Hair follicle dermal papilla cell (primary cell): ENCODE results near the gene HOXD11. TPM values are rescaled to one million over a fixed set of nuclear protein-coding genes. Genes with fewer than 3 reads are reported as not detected.

Experiments used
- small RNA-seq: library from RNA; depleted of rRNA; stranded (forward); fragments of <200 nt; gene quantifications from one replicate; pipeline ENCODE3, GENCODE V24; 2012
- total RNA-seq: library from RNA; depleted of rRNA; stranded (reverse); fragments of >200 nt; gene quantifications from 2 replicates; pipeline ENCODE4 v1.2.3, GENCODE V29; 2012

Gene HOXD11
- not detected in 2 replicates for total RNA-seq

GRCh38 chr2:176106581-176107539 is at the start of gene HOXD11:
HOXD11 (plus strand) TSS chr2:176107280; CDS start chr2:176107356, 76 bp downstream.

GRCh38 chr2:176083796-176084261 is 23.3 kb upstream of the HOXD11 start, which contains the start of gene EVX2:
EVX2 (minus strand) TSS chr2:176083962; CDS start chr2:176083776, 186 bp downstream.

GRCh38 chr2:176092270-176093144 is 14.6 kb upstream of the HOXD11 start, which contains the start of gene HOXD13:
HOXD13 (plus strand) TSS chr2:176092721; CDS start chr2:176092891, 170 bp downstream.

GRCh38 chr2:176099728-176100546 is 7.1 kb upstream of the HOXD11 start, which contains the start of gene HOXD12:
HOXD12 (plus strand) TSS chr2:176099795; CDS start chr2:176099802, 7 bp downstream.

GRCh38 chr2:176115883-176116813 is 9.1 kb downstream of the HOXD11 start, which contains the start of gene HOXD10:
HOXD10 (plus strand) TSS chr2:176116778; CDS start chr2:176116834, 56 bp downstream.

GRCh38 chr2:176122683-176123410 is 15.8 kb downstream of the HOXD11 start, which contains the start of gene HOXD9:
HOXD9 (plus strand) TSS chr2:176122719; CDS start chr2:176122769, 50 bp downstream.

GRCh38 chr2:176128982-176129796 is 22.1 kb downstream of the HOXD11 start, which contains the start of gene HOXD8:
HOXD8 (plus strand) TSS chr2:176129705; CDS start chr2:176130367, 662 bp downstream.

GRCh38 chr2:176151442-176152287 is 44.6 kb downstream of the HOXD11 start, which contains the start of gene HOXD4:
HOXD4 (plus strand) TSS chr2:176151550; CDS start chr2:176151634, 84 bp downstream.

GRCh38 chr2:176156807-176157498 is 49.9 kb downstream of the HOXD11 start, which contains the start of gene HOXD3:
HOXD3 (plus strand) TSS chr2:176157307; CDS start chr2:176169115, 11,808 bp downstream.

Small RNA genes lying within 50 kb of the gene (small RNA-seq; reads per million reads assigned to genes)
- 10,278 reads per million, percentile 100 among the genes with 10 or more reads in this experiment for gene MIR10B

Other genes starting within 250 kb of the HOXD11 start
- gene LNPK, start 105.0 kb upstream of the HOXD11 start, total RNA-seq, result 51.6 and 78.2 TPM in 2 replicates
- gene EVX2, start 23.3 kb upstream of the HOXD11 start, total RNA-seq, result under 0.01 and 0.12 TPM in 2 replicates
- gene HOXD13, start 14.6 kb upstream of the HOXD11 start, total RNA-seq, result not detected in 2 replicates
- gene HOXD12, start 7.5 kb upstream of the HOXD11 start, total RNA-seq, result not detected in 2 replicates
- gene HOXD10, start 9.5 kb downstream of the HOXD11 start, total RNA-seq, result not detected in 2 replicates
- 8.4 and 8.9 TPM in 2 replicates for gene HOXD9, start 15.4 kb downstream of the HOXD11 start, total RNA-seq
- gene HOXD8, start 22.4 kb downstream of the HOXD11 start, total RNA-seq, result 21.7 and 25.5 TPM in 2 replicates
- gene HOXD4, start 44.3 kb downstream of the HOXD11 start, total RNA-seq, result 8.0 and 10.5 TPM in 2 replicates
- gene HOXD3, start 50.0 kb downstream of the HOXD11 start, total RNA-seq, result 19.2 and 22.4 TPM in 2 replicates
- gene HOXD1, start 81.4 kb downstream of the HOXD11 start, total RNA-seq, result 1.9 and 2.9 TPM in 2 replicates
- 20.8 TPM in 2 replicates for gene MTX2, start 162.2 kb downstream of the HOXD11 start, total RNA-seq